GM18909 (cell line): ENCODE data around the gene TRMU.
"Not testable (repeated sequence)": the region's sequence is repeated elsewhere in the genome, so short reads cannot be mapped to it uniquely, and the experiment has no call there.

Experiments used
- ATAC-seq: cut with Tn5 transposase; IDR thresholded peaks from one replicate; pipeline ENCODE4 v1.9.1; 2021; ENCODE audit warnings: mild to moderate bottlenecking; ENCODE audit not compliant: unreplicated experiment, poor library complexity

TRMU gene

GRCh38 chr22:46299101-46299500 lies 36.4 kb upstream of the TRMU start:
- ATAC-seq = no peak

DNA sequence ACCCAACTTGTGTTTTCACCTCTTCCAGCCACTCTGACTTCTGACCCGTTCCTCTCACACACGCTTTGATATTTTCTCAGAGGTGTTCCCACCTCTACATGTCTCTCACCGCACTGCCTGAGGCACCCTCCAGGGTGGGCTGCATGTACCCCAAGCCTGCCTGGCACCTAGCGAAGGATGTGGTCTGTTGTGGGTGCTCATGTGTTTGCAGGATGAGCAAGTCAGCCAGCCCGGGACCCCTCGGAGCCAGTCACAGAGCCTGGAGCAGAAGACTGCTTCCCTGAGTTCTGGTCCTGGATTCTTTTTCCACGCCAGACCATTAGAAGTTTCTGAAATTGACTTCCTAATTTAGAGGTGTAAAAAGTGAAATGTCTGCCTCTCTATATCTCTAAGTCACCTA lies 35.0 kb upstream of the TRMU start:
- ATAC-seq = no peak

DNA sequence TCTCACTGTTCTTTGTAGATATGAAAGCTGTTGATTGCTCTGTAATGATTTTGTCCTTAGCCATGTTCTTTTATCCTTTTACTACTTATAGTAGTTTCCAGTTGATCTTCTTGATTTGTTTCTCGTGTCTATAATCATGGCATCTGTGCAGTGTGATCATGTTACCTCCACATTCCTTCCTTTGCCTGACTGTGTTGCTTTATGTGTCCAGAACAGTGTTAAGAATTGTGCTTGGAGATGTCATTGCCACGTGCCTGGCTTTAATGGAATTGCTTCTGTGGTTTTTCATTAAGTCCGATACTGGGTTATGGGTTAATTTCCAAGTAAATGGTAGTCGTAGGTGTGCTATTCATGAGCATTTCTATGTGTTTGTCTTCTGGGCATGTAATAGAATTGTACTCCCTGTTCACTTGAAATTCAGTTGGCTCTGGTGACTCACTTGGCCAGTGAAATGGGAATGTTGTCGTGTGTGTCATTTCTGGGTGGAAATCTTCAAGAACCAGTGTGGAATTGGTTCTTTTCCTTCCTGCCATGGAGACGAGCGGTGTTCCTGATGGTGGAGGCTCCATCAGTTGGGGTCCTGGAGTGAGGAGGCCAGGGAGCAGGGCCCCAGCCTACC lies 32.1 kb upstream of the TRMU start:
- no peak for ATAC-seq

DNA sequence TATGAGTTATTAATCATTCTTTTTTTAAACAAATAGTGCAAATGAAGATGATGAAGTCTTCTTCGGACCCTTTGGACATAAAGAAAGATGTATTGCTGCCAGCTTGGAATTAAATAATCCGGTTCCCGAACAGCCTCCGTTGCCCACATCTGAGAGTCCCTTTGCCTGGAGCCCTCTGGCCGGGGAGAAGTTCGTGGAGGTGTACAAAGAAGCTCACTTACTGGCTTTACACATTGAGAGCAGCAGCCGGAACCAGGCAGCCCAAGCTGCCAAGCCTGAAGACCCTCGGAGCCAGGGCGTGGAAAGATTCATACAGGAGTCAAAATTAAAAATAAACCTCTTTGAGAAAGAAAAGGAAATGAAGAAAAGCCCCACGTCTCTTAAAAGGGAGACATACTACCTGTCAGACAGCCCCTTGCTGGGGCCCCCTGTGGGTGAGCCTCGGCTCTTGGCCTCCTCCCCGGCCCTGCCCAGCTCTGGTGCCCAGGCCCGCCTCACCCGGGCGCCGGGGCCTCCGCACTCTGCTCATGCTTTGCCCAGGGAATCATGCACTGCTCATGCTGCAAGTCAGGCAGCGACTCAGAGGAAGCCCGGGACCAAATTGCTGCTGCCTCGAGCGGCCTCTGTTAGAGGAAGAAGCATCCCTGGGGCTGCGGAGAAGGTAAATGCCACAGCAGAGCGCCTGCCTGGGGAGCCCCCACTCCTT lies 27.1 kb upstream of the TRMU start:
- no peak for ATAC-seq

DNA sequence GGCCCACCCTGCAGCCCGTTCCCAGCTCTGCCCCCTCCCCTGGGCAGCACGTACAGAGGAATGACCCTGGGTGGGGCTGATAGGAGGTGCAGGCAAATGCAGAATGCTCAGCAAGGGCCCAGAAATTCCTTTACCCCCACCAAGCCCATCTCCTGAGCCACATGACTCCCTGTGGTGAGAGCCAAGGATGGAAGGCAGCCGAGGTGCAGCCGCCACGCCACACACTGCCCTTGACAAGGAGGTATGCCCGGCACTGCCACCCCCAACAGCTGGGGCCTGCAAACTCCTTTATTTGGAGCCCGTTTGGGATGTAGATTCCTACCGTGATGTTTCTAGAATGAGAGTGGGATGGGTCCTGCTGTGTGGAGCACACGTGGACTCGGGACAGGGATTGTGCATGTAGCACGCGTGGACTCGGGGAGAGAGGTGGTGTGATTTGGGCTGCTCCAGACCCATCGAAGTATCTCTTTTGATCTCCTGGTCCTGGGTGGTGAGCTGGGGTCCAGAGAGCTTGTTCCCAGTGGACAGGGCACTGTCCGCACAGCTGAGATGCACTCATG lies 25.9 kb upstream of the TRMU start:
- ATAC-seq = no peak

GRCh38 chr22:46312056-46312455 lies 23.5 kb upstream of the TRMU start:
- no peak for ATAC-seq

DNA sequence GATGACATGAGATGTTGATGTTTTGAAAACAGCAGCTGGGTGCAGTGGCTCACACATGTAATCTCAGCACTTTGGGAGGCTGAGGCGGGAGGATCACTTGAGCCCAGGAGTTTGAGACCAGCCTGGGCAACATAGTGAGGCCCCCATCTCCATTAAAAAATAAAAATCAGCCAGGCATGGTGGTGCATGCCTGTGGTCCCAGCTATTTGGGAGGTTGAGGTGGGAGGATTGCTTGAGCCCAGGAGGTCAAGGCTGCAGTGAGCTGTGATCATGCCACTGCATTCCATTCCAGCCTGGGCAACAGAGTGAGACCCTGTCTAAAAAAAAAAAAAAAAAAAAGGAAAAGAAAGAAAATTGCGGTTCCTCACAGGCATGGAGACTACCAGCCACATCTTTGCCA lies 22.7 kb upstream of the TRMU start:
- not testable (repeated sequence) for ATAC-seq

- ATAC-seq = no peak
Observed at GRCh38 chr22:46315976-46316375, 19.5 kb upstream of the TRMU start.

DNA sequence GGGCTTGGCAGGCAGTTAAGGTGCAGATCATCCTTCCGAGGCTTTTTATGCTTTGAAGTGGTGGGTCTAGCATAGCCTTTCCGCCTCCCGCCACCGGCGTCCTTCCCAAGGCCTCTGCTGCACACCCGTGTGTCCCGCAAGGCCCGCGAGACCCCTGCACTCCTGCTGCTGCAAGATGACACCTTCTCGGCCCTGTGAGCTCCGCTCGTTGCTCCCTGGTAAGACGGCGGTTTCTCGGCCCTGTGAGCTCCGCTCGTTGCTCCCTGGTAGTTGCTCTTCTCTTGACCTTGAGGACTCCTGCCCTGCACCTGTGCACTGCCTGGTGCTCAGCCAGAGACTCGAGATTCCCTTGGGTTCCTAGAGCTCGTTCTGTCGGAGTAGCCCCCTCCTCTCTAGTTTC lies 17.9 kb upstream of the TRMU start:
- no peak for ATAC-seq

GRCh38 chr22:46318576-46318975 lies 16.9 kb upstream of the TRMU start:
- no peak for ATAC-seq

- ATAC-seq = no peak
Observed at GRCh38 chr22:46319319-46319718, 16.2 kb upstream of the TRMU start.

DNA sequence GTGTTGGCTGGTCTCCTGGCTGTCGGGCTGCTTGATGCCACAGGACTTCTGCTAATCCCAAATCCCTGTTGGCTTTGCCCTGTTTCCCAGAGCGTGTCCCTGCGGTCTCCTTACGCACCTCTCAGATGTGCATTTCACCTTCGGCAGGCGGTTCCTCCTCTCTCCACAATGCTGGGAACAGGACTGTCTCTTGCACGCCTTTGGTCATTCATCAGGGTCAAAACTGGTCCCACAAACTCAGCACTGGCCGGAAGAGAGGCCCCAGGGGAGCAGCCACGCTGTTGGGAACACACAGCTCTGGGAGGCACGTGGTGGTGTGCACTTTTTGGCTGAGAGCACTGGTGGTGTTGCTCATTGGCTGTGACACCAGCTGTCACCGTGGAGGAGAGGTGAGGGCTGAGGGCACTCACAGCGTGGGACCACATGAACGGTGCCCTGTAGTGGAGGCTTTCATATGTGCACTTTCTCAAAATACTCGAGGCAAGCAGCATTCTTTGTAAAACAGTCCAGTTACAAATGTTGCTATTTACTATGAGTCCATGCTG lies 15.3 kb upstream of the TRMU start:
- ATAC-seq = no peak

GRCh38 chr22:46320716-46321386 lies 14.7 kb upstream of the TRMU start:
- ATAC-seq = no peak

- no peak for ATAC-seq
Observed at GRCh38 chr22:46322711-46323110, 12.8 kb upstream of the TRMU start.

DNA sequence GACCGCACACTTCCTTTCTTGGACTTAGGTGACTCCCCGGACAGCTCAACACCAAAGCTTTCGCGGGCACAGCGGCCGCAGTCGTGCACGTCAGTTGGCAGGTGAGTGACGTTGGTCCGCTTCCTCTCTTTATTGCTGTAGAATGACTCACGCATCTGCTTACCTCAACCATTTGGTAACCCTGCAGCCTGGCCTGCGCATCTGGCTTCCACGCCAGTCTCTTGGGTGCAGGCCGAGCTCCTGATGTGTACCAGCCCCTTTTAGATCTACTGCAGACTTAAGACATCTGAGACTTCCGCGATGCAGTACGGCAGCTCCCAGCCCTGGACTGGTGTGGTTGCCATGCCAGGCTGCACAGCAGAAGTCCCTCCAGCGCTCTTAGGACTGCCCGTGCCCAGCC lies 12.4 kb upstream of the TRMU start:
- ATAC-seq = no peak

DNA sequence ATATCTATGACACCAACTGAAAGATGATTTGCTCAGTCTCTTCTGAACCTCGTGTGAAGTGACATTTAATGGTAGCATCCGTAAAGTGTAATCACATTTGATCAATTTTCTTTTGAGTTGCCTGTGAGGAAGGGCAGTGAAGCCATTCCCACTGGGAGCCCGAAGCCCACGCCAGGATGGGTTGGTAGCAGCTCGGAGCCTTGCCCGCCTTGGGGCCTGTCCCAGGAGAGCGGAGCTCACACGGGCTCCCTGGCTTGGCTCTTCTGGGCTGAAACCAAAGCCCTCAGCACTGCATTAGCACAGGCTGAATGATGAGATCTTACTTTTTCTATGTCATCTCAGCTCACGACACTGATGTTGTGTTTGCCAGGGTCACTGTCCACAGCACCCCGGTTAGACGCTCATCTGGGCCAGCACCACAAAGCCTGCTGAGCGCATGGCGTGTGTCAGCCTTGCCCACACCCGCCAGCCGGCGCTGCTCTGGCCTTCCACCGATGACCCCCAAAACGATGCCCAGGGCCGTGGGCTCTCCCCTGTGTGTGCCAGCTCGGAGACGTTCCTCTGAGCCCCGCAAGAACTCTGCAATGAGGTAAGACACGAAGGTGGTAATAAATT lies 9.3 kb upstream of the TRMU start:
- no peak for ATAC-seq

DNA sequence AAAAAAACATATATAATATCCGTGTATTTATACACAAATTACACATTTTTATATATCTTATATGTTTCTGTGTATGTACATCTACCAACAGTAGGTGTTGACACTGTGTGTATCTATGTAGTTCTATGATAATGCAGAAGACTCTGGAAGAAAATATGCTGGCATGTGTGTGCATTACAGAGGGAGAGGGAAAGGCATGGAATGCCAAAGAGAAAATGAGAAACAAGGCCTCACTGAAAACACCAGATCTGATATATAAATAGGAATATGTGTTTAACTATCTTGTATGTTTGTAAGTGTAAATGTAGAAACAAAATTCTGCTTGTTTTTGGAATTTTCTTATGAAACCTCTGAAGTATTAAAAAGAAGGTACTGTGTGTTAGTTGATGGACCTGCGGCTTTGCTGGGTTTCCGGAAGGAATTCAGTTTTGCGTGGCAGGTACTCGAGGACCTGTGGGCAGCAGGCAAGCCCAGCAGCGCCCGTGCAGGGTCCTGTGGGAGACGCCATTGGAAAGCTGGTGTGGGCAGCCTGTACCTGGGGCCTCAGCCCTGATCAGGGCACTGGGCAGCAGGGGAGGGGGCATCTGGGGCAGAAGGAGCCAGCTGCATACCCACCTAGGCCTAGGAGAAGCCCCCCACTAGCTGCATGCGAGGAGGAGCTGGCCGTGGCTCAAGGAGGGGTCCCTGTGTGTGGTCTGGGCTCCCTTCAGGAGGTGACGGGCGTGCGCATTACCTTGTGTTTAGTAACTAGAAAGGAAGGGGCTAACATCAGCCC lies 7.6 kb upstream of the TRMU start:
- ATAC-seq = no peak

DNA sequence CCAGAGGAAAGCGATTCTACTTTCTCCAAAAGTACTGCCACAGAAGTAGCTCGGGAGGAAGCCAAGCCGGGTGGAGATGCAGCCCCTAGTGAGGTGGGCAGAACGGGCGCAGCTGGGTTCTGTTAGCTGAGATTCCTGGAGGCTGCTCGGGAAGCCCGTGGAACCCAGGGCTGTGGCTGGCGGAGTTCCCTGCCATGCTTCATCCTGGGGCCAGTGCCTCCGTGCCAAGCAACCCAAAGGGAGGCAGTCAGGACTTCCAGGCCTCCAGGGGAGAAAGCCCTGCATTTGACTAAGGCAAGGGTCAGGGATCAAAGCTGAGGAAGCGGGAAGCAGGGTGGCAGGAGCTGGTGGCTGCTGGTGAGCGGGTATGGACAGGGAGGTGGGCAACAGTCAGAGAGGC lies 6.7 kb upstream of the TRMU start:
- ATAC-seq = no peak

- ATAC-seq = no peak
Observed at GRCh38 chr22:46329616-46330015, 5.9 kb upstream of the TRMU start.

GRCh38 chr22:46330426-46330825 lies 5.1 kb upstream of the TRMU start:
- no peak for ATAC-seq
